DMS 273 (cell line): Measurements from ENCODE around the gene YBX3.
A peak's percentile ranks its signal among the peaks of the same experiment; 100 is the strongest.
"Not testable (repeated sequence)": the region's sequence is repeated elsewhere in the genome, so short reads cannot be mapped to it uniquely, and the experiment has no call there.

ENCODE experiments used
- DNase-seq: peaks from one replicate; lab custom pipeline; 2025; ENCODE audit not compliant: unreplicated experiment; lab: John Stamatoyannopoulos, UW

Gene YBX3

GRCh38 chr12:10722905-10723746 lies at the start of gene YBX3:
YBX3 (minus strand) TSS chr12:10723323; CDS start chr12:10723111, 212 bp downstream.
- DNase-seq = peak; percentile 87

- DNase-seq = peak; percentile 41
Measured at GRCh38 chr12:10771132-10771733, 48.1 kb upstream of the YBX3 start.

- DNase-seq = no peak
Measured at GRCh38 chr12:10759657-10760056, 36.5 kb upstream of the YBX3 start.

GRCh38 chr12:10756194-10756593 lies 33.1 kb upstream of the YBX3 start:
- no peak for DNase-seq

GRCh38 chr12:10753059-10753458 lies 29.9 kb upstream of the YBX3 start:
- no peak for DNase-seq

- DNase-seq = no peak
Measured at GRCh38 chr12:10750385-10750727, 27.2 kb upstream of the YBX3 start.

- DNase-seq = peak; percentile 87
Measured at GRCh38 chr12:10749700-10750384, 26.7 kb upstream of the YBX3 start.

- DNase-seq = peak; percentile 1
Measured at GRCh38 chr12:10747730-10748129, 24.6 kb upstream of the YBX3 start.

GRCh38 chr12:10743420-10743819 lies 20.3 kb upstream of the YBX3 start:
- not testable (repeated sequence) for DNase-seq

- DNase-seq = no peak
Measured at GRCh38 chr12:10741845-10742244, 18.7 kb upstream of the YBX3 start.

GRCh38 chr12:10740182-10740581 lies 17.1 kb upstream of the YBX3 start:
- no peak for DNase-seq

- DNase-seq = no peak
Measured at GRCh38 chr12:10739157-10740118, 16.3 kb upstream of the YBX3 start.

- no peak for DNase-seq
Measured at GRCh38 chr12:10737249-10737648, 14.1 kb upstream of the YBX3 start.

GRCh38 chr12:10736463-10736862 lies 13.3 kb upstream of the YBX3 start:
- DNase-seq = no peak

GRCh38 chr12:10735428-10735827 lies 12.3 kb upstream of the YBX3 start:
- no peak for DNase-seq

GRCh38 chr12:10732549-10732948 lies 9.4 kb upstream of the YBX3 start:
- DNase-seq = no peak

GRCh38 chr12:10732066-10732465 lies 8.9 kb upstream of the YBX3 start:
- no peak for DNase-seq

- DNase-seq = no peak
Measured at GRCh38 chr12:10730559-10730958, 7.4 kb upstream of the YBX3 start.

GRCh38 chr12:10728091-10728490 lies 5.0 kb upstream of the YBX3 start:
- DNase-seq = no peak

GRCh38 chr12:10726945-10727344 lies 3.8 kb upstream of the YBX3 start:
- DNase-seq = no peak

GRCh38 chr12:10725003-10725402 lies 1.9 kb upstream of the YBX3 start:
- DNase-seq = no peak
